Stimulated activated CD4-positive, alpha-beta T cell treated with anti-CD3 and anti-CD28 coated beads, Interleukin-4, amount 100 ng/mL, for 24 hours (primary cell): Measurements from ENCODE around the gene IL9.

Experiments used
- DNase-seq: peaks from one replicate; pipeline ENCODE4 v3.0.0-alpha.2; 2020

Gene IL9

DNA sequence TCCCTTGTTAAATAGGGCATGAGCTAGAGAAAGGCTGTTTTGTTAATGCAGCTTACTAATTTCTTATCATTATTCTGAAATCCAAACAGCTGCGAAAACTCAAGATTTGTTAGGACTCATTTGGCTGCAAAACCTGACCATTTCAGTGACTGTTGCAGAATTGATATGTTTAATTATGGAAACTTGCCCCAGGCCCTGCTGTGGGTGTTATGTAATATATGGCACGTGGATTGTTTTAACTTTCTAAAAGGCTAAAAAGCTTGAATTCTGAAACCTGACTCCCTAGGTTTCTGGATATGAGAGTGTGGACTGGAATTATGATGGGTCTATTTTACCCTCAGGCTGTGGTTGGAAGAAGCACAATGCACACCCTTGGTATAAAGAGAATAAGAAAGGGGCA lies 4.4 kb downstream of the IL9 start:
- DNase-seq, result no peak

GRCh38 chr5:135890867-135891266 lies 4.8 kb downstream of the IL9 start:
- peak; percentile 50 for DNase-seq

DNA sequence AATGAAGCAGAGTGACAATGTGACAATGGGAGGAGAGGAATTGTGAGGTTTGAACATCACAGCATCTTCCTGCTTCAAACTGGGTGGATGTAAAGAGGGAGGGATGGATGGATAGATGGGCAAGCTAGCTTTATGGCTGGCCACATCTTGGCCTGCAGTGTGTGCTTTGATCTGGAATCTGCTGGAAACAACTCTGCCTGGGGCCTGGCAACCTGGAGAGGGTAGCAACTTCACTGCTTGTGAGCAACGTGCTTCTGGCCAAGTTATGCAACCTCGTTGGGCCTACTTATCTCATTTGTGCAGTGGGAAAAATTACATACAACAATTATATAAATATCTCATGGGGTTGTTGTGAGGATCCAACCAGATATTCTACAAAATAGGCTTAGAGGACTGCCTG lies 5.3 kb downstream of the IL9 start:
- DNase-seq, result no peak

GRCh38 chr5:135887881-135888614 lies 7.6 kb downstream of the IL9 start:
- DNase-seq, result no peak

DNA sequence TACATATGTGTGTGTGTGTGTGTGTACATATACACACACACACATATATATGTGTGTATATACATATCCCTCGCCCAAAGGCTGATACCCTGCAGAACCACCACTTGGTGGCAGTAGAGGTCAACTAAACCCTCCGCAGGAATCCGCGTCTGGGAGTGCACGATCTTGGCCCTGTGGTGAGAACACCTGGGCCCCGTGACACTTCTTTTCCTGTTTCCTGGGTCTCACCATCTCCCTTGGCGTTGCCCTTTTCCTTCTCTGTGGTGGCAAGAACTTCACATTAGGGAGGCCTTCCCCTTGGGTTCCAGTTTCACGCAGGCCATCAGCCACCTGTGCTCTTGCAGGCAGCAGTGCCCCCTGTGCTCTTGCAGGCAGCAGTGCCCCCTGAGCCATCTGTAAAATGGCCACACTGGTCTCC lies 8.2 kb downstream of the IL9 start:
- peak; percentile 65 for DNase-seq

DNA sequence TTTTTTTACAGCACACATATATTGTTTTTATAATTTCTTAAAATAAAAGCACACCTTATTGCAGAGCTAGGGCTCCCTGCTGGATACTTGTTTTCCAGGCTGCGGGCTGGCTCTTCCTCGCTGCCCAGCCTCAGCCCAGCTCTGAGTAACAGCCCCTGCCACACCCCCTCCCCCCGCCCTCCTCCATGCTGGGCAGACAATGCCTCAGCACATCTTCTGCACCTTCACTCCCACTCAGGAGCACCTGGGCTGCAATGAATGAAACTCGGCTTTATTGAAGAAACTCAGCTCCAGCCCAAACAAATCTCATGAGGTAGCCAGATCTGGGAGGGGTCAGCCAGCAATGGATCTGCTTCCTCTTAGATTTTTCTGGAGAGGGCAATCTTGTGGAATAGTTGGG lies 9.5 kb downstream of the IL9 start:
- no peak for DNase-seq

DNA sequence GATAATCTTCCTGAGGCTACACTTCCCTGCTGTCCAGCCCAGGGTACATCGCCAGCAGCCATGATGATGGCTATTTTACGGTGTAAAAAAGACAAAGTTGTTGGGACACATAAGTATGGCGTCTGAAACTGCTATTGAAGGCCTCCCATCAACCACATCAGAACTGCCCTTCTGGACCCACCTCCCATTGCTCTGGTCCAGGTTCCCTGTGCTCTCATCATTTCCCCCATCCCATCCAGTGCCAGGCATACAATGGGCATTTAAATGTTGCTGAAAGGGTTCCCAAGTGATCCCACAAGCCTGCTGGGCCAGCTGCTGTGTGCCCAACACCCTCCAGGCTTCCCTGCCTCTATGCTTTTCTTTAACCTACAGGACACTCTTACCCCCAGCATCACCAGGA lies 10.6 kb downstream of the IL9 start:
- no peak for DNase-seq

- DNase-seq, result no peak
These were observed 12.2 kb downstream of the IL9 start for GRCh38 chr5:135883441-135883840.

DNA sequence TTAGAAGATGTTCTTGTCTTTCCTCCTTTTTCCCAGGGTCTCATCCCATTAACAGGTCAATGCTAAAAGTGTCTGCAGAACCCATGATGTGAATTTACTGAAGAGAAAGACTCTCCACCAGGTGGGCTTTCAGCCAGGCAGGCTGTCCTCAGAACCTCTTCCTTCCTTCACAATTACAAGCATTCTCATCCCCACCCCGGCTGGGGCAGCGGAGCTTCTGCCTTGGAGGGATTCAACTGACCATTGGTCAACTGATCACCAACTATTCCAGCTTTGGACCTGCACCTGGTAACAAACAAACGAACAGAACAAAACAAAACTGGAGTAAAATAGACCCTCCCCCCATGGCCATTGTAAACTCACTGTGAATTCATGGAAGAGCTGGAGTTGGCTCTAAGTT lies 12.6 kb downstream of the IL9 start:
- DNase-seq, result no peak

GRCh38 chr5:135881819-135882218 lies 13.8 kb downstream of the IL9 start:
- no peak for DNase-seq

DNA sequence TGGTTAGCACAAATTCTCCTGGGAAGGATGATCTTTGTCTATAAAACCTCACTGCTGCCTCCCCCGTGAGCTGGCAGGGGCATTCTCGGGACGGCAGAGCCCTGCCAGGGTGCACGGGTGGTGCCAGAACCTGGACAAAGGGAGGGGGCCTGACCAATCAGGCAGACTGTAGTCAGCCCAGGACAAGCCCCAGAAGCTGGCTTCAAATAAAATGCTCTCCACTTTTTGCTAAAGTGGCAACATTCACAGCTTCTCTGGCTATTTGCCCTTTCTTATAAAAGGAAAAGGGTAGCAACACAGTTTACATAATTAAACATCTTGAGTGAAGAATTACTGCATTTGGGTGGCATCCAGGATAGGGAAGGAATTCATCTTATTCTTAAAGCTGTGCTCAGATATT lies 14.4 kb downstream of the IL9 start:
- no peak for DNase-seq

DNA sequence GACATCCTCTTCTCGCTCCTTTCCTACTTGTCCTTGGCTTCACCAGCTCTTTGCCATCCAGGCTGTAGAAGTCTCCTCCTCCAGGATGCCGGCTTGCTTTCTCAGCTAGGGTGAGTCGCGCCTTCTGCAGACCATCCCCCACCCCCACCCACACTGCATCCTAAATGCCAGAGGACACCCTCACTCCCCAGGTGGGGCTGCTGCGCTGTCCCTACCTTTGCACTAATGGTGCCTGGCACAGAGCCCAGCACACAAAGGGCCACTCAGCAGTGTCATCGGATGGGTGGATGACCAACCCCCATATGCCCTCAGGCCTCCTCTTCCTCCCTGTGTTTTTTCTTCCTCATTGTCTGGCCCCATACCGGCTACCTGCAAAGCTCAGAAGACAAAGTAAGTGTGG lies 14.8 kb downstream of the IL9 start:
- no peak for DNase-seq

DNA sequence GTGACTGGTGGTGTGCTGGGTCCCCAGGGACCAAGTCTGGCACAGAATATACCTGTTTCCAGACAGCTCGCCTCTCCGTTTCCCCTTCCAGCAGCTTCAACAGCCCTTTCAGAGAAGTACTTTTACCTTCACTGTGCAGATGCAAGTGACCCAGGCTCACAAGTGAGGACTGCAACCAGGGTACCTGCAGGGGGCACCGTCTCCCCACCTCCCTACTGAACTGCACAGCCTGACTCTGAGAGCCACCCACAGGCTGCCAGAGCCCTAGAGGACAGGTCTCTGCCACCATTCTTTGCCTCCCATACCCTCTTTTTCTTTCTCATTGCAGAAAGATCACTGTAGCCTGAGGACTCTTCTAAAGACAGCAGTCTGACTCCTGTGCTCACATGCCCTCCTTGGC lies 15.4 kb downstream of the IL9 start:
- DNase-seq, result no peak

DNA sequence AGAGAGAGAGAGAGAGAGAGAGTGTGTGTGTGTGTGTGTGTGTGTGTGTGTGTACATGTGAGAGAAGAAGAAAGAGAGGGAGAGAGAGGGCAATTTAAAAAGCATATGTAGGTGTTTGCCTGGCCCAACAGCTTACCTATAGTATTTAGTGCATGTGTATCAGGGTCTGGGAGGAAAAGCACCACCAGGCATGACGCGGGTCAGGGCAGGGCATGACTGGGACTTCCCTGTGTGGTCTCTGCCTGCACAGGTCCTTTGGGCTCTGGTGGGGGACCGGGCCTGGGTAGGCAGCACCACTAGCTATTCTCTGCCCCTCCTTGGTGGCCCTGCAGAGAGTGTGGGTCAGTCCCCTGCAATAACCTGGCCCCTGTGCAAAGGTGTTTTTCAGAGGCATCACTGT lies 16.1 kb downstream of the IL9 start:
- DNase-seq, result no peak

GRCh38 chr5:135878156-135878620 lies 17.5 kb downstream of the IL9 start:
- DNase-seq, result no peak

- no peak for DNase-seq
These were observed 18.0 kb downstream of the IL9 start for GRCh38 chr5:135877570-135878155.

- DNase-seq, result no peak
These were observed 19.5 kb downstream of the IL9 start for GRCh38 chr5:135876146-135876545.

- no peak for DNase-seq
These were observed 20.1 kb downstream of the IL9 start for GRCh38 chr5:135875567-135875966.

- no peak for DNase-seq
These were observed 21.2 kb downstream of the IL9 start for GRCh38 chr5:135874461-135874860.

- DNase-seq, result no peak
These were observed 21.8 kb downstream of the IL9 start for GRCh38 chr5:135873831-135874230.

DNA sequence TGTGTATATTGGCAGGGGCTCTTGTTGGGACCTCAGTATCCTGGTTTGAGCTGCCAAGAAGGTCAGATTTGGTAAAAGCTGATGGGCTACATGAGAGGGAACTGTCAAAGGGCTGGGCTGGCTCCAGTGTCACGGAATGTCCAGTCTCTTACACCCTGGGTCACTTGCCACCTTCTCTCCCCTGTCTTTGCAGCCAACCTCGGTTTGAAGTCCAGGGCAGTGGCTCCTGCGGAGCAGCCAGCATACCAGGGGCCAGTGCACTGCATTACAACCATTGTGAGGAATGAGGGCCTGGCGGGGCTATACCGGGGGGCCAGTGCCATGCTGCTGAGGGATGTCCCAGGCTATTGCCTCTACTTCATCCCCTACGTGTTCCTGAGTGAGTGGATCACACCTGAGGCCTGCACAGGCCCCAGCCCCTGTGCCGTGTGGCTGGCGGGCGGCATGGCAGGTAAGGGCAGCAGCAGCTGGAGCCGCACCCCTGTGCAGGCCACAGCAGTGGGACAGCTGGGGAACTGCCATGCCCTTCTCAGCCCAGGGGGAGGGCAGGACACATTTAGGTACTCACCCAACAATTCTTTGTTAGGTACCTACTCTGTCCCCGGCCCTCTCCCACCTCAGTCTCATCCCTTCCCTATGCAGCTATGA lies 24.2 kb downstream of the IL9 start:
- DNase-seq, result no peak

DNA sequence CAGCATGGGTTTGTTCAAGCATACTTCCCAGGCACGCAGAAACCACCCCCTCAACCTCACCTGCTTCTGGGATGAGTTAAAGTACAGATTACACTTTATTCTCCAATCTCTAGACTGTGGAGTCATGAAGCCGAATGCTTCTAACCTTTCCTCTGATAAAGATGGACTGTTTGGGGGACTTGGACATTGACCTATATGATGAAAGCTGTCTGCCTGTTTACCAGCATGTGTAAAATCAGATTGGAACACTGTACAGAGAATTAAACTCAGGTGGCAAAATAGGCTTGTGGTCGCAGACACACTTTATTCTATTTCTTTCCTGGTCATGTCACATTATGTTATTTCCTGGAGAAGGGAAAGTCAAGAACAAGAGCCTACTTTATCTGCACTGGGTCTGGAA lies 25.7 kb downstream of the IL9 start:
- no peak for DNase-seq

GRCh38 chr5:135869276-135869675 lies 26.4 kb downstream of the IL9 start:
- DNase-seq, result no peak

GRCh38 chr5:135868681-135869080 lies 27.0 kb downstream of the IL9 start:
- DNase-seq, result no peak
